SK-N-MC (cell line): ENCODE results near the gene UBE2G1.

Experiments
- DNase-seq: peaks from one replicate; pipeline ENCODE4 v3.0.0-alpha.2; 2011; ENCODE audit warnings: low read depth, low spot score
- H3K27ac ChIP-seq: fragments of 200-600 bp; sonication (generic); 2 replicates; pipeline ENCODE4 v1.5.1; 2016; ENCODE audit warnings: mixed run types
- H3K36me3 ChIP-seq: fragments of 200-600 bp; sonication (generic); 2 replicates; pipeline ENCODE4 v1.6.1; 2017; ENCODE audit warnings: antibody characterized with exemption, low read length, mixed read lengths; ENCODE audit not compliant: insufficient read depth
- H3K4me3 ChIP-seq: fragments of 200-600 bp; sonication (generic); 2 replicates; pipeline ENCODE4 v1.5.1; 2016
- H3K9ac ChIP-seq: fragments of 200-600 bp; sonication (generic); 2 replicates; pipeline ENCODE4 v1.8.0; 2017; ENCODE audit warnings: mixed run types, mixed read lengths; ENCODE audit not compliant: insufficient read length
- H3K9me3 ChIP-seq: fragments of 200-600 bp; sonication (generic); 2 replicates; pipeline ENCODE4 v1.6.1; 2017; ENCODE audit warnings: low read depth, mild to moderate bottlenecking, antibody characterized with exemption, low read length, moderate library complexity, mixed read lengths
- EZH2 ChIP-seq: fragments of 200-600 bp; sonication (generic); IDR thresholded peaks from one replicate; pipeline ENCODE4 v1.6.1; 2017; ENCODE audit warnings: antibody characterized with exemption
- FOXP2 ChIP-seq: optimal IDR thresholded peaks from 2 replicates; pipeline ENCODE3; 2011; ENCODE audit warnings: mild to moderate bottlenecking, moderate library complexity; ENCODE audit not compliant: insufficient read depth; ENCODE audit errors: extremely low read length, control extremely low read depth
- POLR2AphosphoS5 ChIP-seq: IDR thresholded peaks from 2 replicates; pipeline ENCODE4 v1.6.1; 2012; ENCODE audit warnings: mild to moderate bottlenecking, low read depth, low read length, borderline replicate concordance

Gene UBE2G1

DNA sequence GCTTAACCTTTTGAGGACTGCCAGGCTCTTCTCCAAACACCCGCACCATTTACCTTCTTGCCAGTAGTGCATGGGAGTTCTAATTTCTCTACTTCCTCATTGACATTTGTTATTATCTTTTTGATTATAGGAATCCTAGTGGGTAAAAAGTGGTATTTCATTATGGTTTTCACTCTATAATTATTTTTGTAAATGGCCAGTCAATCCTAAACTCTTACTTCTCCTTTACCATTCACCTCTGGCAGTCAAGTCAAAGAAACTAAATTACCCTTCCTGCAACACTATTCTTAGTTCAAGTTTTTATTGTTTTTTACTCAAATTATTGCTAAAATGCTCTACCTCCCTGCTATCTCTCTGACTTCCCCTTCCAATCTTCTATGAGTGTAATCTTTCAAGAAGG, 72.9 kb downstream of the UBE2G1 start:
- Histone ChIP-seq H3K9me3 (no peaks in the 10 kb centered on the region), H3K27ac (no peak overlapping the region; the same call in 1 of the 2 replicates), H3K9ac (no peak overlapping the region), H3K36me3 (peaks cover 77% of the 10 kb centered on the region), H3K4me3 (no peak overlapping the region)
- no peak for DNase-seq
- no peak for TF ChIP-seq FOXP2
- TF ChIP-seq EZH2: no peak
- no peak for TF ChIP-seq POLR2AphosphoS5

DNA sequence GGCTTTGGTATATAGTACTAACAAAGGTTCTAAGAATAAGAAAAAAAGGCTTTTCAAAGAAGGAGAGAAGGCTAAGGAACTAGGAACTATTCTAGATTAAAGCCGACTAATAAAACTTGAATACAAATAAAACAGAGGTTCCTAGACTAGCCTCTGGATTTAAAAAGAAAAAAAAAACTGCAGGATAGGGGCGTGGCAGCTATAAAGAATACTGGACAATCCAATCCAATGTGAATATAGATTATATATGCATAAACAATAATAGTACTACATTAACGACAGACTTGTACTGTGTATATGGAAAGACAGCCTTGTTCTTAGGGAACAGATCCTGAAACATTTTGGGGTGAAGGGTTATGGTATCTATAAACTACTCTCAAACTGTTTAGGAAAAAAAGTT, 78.8 kb downstream of the UBE2G1 start:
- TF ChIP-seq EZH2 (no peak), POLR2AphosphoS5 (no peak), FOXP2 (no peak)
- H3K36me3 ChIP-seq: peaks cover 56% of the 10 kb centered on the region
- H3K9ac ChIP-seq: no peak overlapping the region
- H3K9me3 ChIP-seq: no peaks in the 10 kb centered on the region
- H3K27ac ChIP-seq: no peak overlapping the region
- no peak overlapping the region for H3K4me3 ChIP-seq
- no peak for DNase-seq

GRCh38 chr17:4276514-4276913, 90.0 kb downstream of the UBE2G1 start:
- DNase-seq: no peak

DNA sequence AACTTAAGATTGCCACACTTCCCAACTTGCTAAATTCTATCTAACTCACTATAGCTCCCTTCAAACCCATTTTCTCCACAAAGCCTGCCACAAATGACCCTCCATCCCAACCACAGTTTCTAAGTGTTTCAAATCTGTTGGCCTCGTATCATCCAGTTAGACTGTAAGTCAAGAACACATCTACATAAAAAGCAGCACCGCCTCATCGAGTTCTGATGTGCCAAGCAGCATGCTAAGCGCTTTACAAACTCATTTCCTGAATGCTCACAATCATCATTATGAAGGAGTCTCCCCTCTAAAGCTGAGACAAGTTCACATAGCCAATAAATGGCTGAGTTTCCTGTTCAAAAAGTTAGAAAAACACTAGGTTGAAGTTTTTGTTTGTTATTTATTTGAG, 93.5 kb downstream of the UBE2G1 start:
- no peak overlapping the region for H3K4me3 ChIP-seq
- no peak overlapping the region for H3K9ac ChIP-seq
- no peak for DNase-seq
- H3K9me3 ChIP-seq: no peaks in the 10 kb centered on the region
- TF ChIP-seq FOXP2: no peak
- no peak for TF ChIP-seq POLR2AphosphoS5
- no peak for TF ChIP-seq EZH2
- H3K36me3 ChIP-seq: peaks cover 55% of the 10 kb centered on the region
- no peak overlapping the region for H3K27ac ChIP-seq

More at GRCh38 chr17:4276514-4276913, 90.0 kb downstream of the UBE2G1 start:
- H3K27ac ChIP-seq: no peak overlapping the region
- no peaks in the 10 kb centered on the region for H3K9me3 ChIP-seq
- no peak overlapping the region for H3K9ac ChIP-seq
- H3K4me3 ChIP-seq: no peak overlapping the region
- TF ChIP-seq FOXP2 (no peak), POLR2AphosphoS5 (no peak), EZH2 (no peak)
- peaks cover 44% of the 10 kb centered on the region for H3K36me3 ChIP-seq

DNA sequence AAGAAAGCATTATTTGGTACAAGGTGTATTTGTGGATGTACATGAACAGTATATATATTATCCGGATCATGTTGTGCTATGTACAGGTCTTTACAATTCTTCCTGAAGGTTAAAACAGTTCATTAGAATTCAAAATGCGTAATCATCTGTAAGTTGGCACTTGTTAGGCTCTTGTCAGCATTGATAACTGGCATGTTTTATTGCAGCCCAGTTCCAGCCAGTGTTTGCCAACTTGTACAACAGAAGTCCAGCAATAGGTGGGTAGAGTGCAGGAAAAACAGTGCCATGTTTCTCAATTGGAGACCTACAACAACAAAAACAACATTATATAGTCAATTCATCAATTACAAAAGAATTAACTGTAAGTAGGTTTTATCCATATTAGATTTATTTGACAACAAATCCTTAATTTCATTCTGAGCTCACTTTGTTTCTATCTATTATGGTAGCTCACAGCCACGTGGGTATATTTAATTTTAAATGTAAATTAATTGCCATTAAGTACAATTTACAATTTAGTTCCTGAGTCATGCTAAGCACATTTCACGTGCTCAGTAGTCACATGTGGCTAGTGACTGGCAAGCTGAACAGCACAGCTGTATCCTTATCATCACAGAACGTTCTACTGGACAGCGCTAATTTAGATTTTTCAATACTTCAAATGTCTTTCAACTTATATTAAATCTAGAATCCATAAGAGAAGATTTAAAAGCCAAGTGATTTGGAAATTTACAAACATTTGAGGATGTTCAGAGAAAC, 94.1 kb downstream of the UBE2G1 start:
- no peaks in the 10 kb centered on the region for H3K9me3 ChIP-seq
- H3K27ac ChIP-seq: no peak overlapping the region
- peaks cover 55% of the 10 kb centered on the region for H3K36me3 ChIP-seq
- TF ChIP-seq POLR2AphosphoS5 (no peak), FOXP2 (no peak), EZH2 (no peak)
- no peak for DNase-seq
- H3K4me3 ChIP-seq: no peak overlapping the region
- no peak overlapping the region for H3K9ac ChIP-seq

DNA sequence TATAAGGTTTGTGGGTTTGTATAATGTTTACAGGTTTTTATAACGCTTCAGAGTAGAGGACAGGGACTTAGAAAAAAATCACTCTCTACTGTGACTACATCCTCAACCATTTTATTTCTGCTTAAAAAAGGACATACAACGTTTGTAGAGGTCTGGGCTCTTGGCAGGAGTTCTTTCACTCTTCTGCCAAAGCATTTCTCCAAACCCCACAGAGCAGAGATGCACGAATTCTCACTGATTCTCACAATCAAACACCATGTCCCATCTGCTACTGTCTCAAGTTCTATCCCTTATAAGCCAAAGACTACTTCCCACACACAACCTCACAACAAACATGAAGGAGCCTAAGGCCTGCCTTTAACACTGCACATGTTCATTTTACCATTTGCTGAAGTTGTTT, 95.7 kb downstream of the UBE2G1 start:
- Histone ChIP-seq H3K36me3 (peaks cover 49% of the 10 kb centered on the region), H3K9me3 (no peaks in the 10 kb centered on the region), H3K27ac (no peak overlapping the region), H3K4me3 (no peak overlapping the region), H3K9ac (no peak overlapping the region)
- DNase-seq: no peak
- no peak for TF ChIP-seq FOXP2
- TF ChIP-seq EZH2: no peak
- no peak for TF ChIP-seq POLR2AphosphoS5

DNA sequence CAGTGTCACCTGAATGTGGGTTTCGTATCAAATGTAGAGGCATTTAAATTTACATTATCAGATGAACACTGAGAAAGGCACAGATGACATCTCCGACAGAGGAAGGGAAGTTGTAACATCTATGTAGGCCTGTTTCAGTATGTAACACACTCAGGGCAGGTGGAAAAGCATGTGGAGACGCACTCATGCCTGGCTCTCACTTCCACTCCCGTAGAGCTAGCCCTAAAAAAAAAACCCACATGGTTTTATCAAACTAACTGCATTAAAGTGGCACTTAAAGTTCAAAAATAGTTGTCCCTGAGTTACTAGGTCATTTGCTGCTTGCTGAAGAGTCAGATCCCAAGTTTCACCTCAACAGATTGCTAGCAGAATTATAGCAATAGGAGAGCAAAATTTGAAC, 96.6 kb downstream of the UBE2G1 start:
- no peak overlapping the region for H3K27ac ChIP-seq
- no peak overlapping the region for H3K4me3 ChIP-seq
- no peak for TF ChIP-seq EZH2
- no peak for TF ChIP-seq POLR2AphosphoS5
- TF ChIP-seq FOXP2: no peak
- H3K36me3 ChIP-seq: peaks cover 47% of the 10 kb centered on the region
- no peaks in the 10 kb centered on the region for H3K9me3 ChIP-seq
- H3K9ac ChIP-seq: no peak overlapping the region
- DNase-seq: no peak

DNA sequence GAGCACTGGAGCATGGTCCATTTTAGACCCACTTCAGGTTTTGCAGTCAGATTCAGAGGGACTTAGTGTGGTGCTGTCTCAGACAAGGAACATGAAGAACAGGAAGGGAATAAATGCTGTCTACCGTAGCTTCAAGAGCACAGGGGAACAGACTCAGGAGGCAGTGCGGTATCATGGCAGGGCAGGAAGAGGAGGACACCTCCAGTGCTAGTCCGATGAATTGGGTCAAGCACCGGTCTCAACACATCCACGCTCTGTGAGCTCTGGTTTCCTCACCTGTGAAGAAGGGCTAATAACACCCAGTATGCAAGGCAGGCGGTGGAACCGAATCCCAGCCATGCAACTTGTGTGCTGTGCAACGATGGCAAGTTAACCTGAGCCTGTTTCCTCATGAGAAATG, 99.1 kb downstream of the UBE2G1 start:
- Histone ChIP-seq H3K4me3 (no peak overlapping the region), H3K27ac (no peak overlapping the region), H3K9ac (no peak overlapping the region), H3K9me3 (no peaks in the 10 kb centered on the region), H3K36me3 (peaks cover 41% of the 10 kb centered on the region)
- DNase-seq: no peak
- TF ChIP-seq EZH2 (no peak), FOXP2 (no peak), POLR2AphosphoS5 (no peak)

GRCh38 chr17:4266550-4266949, 99.9 kb downstream of the UBE2G1 start:
- no peak overlapping the region for H3K9ac ChIP-seq
- peaks cover 35% of the 10 kb centered on the region for H3K36me3 ChIP-seq
- no peak overlapping the region for H3K4me3 ChIP-seq
- TF ChIP-seq FOXP2 (no peak), POLR2AphosphoS5 (no peak), EZH2 (no peak)
- H3K27ac ChIP-seq: 0 out of 2 replicates have a peak overlapping the region, but pooled peaks have one; percentile 13
- H3K9me3 ChIP-seq: no peaks in the 10 kb centered on the region
- no peak for DNase-seq
